D341Med (cell line): ENCODE results near the gene PLAGL1.
A peak's percentile ranks its signal among the peaks of the same experiment; 100 is the strongest.

ENCODE experiments used
- DNase-seq: peaks from one replicate; pipeline ENCODE4 v3.0.0; 2012; ENCODE audit warnings: low spot score

PLAGL1 gene

DNA sequence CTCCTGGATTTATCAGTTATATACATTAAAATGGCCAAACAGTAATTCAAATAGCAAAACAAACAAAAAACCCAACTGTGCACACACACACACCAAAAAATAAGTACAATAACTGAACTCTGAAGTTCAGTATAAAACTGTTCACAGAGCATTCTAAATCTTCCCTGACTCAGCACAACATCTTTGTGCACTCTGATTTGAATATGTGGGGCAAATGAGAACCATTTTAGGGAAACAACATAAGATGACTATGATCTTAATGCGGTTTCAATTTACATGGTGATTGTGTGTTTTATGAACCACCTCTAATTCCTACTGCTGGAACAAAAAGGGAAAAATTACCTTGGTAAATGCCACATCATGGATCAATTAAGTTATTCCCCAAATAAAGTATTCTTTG, 41.7 kb downstream of the PLAGL1 start:
- no peak for DNase-seq

DNA sequence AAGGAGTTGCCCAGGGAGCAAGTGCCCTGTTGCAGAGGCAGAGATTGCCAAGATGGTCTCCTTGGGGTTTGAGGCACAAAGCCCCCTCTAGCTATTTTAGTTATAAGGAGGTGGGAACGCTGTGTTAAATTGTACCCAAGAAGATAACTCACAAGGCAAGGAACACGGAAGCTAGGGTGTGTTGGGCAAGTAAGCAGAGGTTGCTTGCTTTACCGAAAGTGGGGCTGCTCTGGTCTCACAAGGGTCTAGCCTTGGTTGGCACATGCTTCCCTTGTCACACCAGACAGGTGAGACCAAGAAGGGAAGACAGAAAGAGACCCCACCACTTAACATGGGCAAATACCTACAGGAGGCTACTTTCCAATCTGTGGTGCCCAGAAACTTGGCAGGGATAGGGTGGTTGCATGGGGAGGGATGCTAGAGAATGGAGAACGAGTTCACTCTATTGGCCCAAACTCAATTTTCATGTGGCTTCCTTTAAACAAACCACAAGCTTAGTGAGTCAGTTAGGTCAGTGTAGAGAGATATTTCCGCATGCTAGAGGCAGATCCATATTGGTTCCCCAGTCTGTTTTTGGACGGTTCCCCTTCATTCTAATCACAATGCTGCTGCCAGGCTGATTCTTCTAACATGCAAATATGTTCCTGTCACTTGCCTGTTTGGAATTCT, 42.4 kb downstream of the PLAGL1 start:
- no peak for DNase-seq

DNA sequence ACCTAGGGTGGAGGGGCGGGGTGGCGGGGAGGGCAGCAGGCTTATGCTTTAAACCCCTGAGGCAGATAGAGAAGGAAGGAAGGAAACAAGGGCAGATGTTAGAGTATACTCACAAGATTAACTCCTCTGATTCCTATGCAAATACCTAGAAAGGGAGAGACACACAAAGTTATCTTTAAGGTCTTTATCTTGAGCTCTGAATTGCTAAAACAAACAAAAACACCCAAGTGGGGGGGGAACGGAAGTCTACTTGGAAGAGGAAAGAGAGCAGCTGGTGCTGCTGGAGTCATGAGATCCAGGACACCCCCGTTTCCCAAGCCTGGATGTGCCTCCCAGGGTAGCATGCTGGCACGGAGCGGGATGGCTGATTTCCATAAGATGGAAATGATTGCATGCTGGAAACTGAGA, 43.4 kb downstream of the PLAGL1 start:
- DNase-seq: no peak

DNA sequence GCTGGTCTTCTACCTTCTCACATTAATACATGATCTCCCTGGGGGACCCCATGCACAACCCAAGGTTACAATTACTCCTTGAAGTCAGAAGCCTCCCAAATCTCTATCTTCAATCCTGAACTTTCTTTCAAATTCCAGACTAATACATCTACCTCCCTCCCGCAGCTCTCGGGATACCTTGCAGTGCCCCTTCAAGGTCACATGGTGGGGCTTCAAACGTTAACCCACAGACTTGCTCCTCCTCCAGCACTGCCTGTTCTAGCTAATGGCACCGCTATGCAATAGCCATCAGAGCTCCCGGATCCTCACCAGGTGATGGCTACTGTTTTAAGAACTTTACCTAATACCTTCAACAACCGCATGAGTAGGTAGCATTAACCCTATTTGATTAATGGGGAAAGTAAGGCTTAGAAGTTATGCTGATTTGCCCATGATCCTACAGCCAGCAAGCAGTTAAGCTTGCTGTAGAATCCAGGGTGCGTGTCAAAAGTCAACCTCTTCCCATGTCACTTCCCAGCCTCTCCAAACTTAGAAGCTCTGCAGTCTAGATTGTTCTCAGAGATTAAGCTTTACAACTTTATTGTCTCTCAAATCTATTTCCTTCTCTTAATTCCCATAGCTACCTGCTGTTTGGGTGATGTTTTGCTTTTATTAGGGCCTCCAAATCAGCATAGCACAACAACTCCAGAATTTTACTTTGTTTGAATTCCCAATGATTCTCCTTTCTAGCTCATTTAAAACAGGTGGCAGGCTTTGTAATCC, 44.7 kb downstream of the PLAGL1 start:
- no peak for DNase-seq

DNA sequence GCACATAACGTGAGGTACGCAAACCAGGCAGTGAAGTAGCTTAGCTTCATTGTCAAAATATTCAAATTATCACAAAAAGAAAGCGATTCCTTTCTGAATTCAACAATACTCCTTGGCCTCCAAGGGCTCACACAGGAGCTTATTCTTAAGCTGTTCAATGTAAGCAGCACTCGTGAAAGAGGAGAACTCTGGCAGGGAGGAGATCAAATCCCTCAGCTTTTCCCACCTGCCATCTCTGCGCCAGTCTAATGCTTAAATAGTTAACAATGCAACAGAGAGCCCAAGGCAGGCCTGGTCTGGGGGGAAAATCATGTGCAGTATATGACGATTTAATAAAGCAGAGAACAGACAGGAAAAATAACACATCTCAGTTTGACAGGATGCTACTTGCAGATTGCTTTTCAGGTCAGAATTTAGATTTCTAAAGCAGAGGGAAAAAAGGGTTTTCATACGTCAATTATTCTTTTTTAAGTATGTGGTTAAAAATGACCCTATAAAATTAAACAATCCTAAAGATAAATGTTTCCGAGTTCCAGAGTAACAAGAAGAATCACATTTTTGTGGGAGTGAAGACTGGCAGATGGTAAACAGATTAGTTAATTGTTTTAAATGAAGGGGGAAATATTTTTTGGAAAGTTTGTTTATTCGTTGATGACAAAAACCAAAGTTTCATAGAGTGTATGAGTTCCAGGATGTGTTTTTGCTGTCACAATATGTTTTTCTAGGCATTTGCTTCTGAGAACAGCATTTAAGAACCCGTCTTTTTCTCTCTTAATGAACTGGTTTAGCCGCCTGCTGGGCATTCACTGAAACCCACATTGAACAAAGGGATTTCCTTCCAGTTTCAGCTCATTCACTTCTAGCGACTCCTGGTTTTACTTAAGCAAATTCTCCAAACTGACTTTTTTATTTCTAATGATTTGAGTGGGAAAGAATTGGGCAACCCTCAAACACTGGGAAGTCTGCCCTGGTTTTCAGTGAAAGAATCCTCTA, 45.9 kb downstream of the PLAGL1 start:
- DNase-seq: peak; percentile 34

DNA sequence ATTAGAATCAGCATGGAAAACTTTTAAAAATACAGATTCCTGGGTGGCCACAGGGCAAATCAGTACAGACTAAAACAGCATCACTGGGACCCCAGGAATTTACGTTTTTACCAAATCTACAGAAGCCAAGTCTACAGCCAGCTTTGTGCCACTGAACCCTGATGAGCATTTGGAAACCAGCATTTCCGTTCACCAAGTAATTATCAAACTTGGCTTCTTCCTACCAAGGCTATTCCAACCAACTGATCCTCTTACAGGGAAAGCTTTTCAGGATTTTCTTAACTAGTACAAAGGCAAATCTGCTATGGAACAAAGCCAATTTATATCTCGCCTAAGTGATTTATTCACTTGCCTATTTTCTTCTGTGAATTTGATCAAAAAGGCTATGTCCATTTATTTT, 47.0 kb downstream of the PLAGL1 start:
- DNase-seq: no peak

DNA sequence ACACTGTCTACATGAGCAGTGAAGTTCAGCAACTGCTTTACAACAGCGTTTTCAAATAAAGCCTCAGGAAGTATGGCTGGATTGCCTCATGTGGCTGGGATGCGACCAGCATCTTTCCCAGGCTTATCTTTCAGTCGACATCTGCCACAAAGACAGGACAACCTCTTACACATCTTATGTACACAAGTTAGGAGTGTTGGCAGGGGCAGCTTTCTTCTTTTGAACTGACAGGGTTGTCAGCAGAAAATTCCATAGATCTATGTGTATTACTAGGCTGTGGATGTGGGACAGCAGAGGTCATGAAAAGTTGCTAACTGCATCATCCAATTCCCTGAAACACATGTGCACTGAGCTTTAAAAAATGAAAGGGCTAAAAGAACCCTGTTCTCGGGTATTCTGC, 48.1 kb downstream of the PLAGL1 start:
- no peak for DNase-seq

DNA sequence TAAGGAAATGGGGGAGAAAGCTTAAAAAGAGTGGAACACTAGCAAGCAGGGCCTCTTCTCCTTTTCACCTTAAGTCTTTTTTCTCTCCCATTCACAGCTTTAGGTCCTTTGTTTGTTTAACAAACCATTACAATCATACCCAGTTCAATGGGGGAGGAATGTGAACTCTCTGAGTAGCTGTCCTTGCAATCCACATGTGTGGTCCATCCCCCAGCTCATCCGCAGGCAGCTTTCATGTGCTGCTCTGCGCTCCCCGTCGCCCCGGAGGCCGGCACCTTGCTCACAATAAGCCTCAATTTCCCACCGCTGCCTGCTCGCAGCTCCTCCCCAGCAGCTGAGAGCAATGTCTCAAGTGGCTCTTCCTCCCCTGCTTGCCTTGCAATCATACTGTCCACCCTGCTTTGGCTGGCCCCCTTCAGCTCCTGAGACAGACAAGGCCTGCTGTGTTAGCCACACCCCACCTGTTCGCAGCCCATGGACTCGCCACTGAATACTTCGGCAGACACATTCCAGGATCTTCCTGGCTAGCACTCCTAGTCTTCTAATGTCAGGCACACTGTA, 49.1 kb downstream of the PLAGL1 start:
- DNase-seq: no peak

DNA sequence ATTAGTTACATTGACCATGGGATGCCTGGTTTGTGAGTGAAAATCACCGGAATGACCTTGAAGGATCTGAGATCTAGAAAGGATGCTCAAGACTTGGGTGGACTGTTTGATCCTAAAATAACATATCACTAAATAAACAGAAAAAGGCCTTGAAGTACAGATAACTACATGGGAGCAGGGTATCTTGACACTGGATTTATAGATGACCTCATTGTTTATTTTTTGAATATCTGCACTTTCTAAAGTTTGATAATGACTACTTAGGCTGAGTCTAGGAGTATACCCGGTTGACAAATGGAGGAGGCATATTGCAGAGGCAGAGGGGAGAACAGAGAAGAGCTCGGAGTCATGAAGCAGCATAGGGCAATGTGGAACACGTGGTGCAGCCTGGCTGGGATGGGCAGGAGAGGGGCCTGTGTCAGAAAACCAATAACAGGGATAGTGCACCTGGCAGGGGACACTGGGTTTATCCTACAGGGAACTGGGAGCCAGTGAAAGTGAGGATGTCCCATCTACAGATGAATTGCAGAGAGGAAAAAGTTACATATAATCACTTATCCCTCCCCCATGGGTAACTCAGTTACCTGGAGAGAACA, 50.3 kb downstream of the PLAGL1 start:
- no peak for DNase-seq

DNA sequence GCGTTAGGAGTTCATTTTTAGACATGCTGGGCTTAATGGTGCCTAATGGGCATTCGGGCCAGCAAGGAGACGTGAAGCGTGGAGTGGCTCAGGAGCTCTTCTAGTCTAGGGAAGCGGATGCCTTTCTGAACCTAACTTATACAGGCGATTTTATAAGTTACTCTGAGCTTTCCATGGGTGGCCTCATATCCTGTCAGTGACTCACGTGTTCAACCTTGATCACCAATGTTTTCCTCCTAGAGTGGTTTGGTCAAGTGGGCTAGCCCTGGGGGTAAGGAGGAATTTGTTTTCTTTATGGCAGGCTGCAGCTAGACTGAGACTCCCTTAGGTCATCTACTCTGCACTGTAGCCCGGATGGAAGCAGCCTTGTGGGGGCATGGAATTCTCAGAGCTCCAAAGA, 52.1 kb downstream of the PLAGL1 start:
- DNase-seq: no peak

DNA sequence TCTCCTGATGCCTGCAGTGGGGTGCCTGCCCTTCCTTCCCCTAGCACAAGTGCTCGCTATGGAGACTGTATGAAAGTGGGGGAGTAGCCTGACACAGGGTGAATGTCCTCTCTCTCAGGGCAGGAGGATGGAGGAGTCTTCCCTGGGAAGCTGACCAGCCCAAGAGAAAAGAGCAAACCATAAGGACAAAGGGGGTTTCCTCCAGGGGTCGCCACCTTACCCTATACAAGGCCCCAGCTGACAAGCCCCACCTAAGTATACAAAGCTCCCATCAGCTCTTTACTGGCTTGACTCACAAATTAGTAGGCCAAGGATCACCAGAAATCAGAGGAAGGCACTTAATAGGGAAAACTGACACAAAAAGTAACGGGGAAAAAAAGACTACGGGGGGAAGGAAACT, 54.1 kb downstream of the PLAGL1 start:
- DNase-seq: no peak

DNA sequence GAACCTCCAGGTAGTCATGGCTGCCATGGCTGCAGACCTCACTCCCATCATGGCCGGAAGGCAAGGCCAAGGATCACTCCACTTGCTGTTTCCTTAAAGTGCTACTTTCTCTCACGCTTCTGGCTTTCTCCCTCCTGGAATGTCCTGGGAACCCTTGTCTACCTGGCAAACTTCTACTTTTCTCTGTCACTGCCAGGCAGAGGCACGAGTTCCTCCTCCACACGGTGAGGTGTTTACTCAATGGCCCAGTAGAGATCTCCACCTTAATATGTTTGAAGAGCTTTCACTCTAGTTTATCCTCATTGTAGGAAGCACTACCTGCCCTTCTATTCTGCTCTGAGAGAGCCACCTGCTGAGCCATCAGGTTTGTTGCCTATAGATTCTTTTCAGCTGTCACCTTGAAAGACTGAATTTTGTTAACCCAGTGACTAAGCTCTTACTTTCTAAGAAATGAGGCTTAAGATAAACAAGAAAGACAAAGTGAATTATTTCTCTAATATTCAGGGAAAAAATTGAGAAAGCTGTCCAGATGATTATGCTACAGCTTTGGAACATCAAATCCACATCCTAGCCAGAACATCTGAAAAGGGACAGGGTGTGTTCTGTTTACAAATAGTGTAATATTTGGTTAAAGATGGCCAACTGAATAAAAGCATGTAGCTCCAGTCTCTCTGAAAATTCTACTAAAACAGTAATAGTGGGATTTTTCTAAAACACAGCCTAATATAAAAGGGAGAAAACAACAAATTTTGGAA, 54.9 kb downstream of the PLAGL1 start:
- no peak for DNase-seq

DNA sequence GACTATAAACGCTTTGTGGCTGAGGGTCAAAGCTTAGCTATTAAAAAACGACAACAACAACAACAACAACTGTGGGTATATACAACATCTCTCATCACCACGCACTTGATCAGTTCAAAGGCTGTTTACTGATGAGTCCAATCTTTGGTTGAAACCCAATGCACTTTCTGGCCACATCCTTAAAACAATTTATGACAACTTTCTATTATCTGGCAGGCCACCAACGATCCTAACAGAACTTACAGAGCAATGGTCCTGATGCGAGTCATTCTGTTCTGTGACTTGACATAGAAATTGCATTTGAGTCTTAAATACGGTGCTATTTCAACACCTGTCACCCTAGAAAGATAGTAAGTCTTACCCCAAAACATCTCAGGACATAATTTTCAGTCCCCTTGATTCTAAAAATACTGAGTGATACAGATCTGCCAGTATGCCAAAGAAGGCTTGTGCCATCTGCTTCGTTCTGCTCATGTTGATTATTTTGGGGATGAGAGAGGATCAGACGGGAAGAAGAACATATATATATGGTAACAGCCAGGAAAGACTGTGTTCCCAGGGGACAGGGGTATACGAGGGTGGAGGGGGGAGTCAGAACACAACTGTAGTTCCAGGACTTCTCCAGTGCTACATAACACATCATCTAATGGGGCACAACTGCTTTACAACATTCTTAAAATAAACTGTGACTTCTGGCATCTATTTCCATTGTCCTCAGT, 55.8 kb downstream of the PLAGL1 start:
- DNase-seq: no peak

DNA sequence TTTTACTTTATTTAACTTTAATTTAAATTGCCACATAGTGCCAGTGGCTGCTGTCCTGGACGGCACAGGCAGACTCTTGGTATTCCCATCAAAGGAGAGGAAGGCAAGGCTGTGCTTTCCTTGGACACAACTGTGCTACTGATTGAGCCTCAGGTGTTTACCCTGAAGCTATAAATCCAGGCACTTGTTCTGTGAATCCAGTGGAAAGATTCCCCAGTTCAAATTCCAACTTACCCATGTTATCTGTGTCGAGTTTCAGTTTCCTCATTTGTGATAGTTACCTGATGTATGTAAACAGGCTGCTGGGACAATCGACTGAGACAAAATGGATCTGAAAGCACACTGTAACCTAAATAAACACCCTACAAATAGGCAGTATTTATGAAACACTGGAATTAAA, 57.2 kb downstream of the PLAGL1 start:
- no peak for DNase-seq

DNA sequence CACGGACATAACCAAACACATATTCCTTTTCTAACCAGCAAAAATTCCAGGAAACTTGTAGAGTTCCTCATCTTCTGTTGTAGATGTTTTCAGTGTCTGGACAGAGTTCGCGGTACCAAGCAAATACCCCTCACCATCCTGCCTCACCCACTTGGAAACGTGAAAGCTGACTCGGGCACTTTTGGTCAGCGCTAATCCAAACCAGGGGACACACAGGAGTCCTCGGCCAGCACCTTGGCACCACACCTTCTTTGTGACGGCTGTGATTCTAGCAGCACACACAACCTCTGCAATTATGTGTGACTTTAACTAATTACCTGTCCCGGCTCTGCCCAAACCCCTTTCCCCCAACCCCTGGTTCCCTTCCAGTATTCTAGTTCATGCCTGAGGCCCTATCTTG, 58.1 kb downstream of the PLAGL1 start:
- no peak for DNase-seq

DNA sequence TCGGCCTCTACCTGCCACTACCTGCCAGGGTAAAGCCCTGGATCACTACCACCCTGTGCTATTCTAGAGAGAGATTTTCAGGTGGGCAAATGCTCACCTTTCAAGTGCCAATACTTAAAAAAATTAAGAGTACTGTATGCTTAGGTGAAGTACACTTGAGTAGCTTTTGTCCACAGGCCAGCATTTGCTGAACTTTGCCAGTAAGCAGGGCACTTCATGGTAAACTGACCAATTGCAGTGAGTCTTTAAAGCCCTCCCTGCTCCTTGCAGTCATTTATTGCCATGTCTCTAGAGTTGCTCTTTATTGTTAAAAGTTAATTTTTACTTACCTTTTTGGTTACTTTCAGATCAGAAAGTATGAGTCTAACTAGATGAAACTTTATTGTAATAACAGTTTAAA, 58.5 kb downstream of the PLAGL1 start:
- DNase-seq: no peak

DNA sequence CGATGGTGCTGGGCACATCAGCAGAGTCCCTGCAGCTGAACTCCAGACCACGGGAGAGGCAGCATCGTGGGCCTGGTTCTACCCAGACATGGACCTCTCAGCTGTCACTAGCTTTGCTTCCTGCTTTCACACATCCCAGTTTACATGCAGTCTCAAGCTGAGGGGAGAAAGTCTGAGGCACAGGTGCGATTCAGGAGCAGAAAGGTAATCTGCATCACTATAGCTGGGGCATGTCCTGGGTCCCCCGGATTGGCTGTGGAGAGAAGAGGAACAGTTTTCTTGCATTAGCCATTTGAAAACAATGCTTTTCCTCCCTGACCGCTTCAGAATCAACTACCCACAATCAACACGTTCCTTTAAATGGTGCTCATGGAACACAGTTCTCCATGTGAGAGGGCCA, 59.9 kb downstream of the PLAGL1 start:
- DNase-seq: no peak

DNA sequence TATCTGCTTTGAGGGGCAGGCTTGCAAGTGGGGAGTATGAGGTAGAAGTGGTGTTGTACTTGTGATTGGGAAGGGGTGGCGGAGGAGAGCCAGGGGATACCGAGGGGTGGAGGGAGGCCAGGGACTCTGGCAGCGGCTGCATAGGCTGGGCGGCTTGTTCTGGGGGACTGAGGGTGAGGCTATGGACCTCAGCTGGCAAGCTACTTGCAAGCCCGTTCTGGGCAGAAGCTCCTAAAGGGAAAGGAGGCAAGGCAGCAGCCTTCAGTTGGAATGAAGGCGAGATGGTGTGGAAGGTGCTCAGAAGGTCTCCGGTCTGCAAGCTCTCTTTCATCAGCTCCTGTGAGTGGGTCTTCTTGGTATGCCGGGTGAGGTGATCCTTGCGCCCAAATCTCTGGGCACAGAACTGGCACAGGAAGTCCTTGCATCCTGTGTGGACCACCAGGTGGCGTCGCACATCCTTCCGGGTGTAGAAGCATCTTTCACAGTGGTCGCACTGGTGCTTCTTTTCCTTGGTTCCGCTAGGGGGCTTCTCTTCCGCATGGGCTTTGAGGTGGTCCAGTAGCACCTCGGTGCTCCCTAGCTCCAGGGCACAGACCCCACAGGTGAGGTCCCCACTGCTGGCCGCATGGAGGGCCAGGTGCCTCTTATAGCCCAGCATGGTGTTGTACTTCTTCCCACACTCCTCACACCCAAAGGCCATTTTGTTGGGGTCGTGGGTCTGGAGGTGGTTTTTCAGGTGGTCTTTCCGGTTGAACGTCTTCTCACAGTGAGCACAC, 66.0 kb downstream of the PLAGL1 start:
- DNase-seq: peak; percentile 75

DNA sequence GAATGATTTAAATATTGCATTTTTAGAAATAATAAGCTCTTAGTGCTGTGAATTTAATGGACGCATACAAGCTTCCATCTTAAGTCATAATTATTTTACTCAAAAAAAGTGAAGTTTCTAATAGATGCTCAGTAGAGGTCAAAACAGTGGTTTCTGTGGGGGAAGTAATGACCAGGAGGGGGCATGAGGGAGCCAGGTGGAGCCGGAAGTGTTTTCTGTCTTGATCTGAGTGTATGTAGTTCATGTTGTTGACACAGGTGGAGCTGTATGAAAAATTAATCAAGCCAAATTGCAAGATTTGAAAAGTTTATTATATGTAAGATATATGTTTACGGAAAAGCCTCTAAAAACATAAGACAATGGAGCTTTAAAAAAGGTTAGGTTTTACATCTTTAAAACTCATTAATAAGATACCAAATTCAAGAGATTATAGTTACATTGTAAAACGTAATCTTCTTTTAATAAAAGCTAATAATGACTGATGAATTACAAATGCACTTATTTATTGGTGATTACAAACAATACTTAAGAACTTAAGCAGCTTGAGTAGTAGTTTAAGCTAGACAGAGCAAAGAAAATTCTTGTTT, 68.0 kb downstream of the PLAGL1 start:
- DNase-seq: peak; percentile 56
